HG03457 (cell line): ENCODE measurements around the gene RPS6KC1.
"Not testable (repeated sequence)": the region's sequence is repeated elsewhere in the genome, so short reads cannot be mapped to it uniquely, and the experiment has no call there.

ENCODE experiments used
- ATAC-seq: cut with Tn5 transposase; IDR thresholded peaks from one replicate; pipeline ENCODE4 v1.9.1; 2021; ENCODE audit warnings: moderate number of reproducible peaks; ENCODE audit not compliant: unreplicated experiment

RPS6KC1 gene

GRCh38 chr1:213054142-213054541 is 3.1 kb downstream of the RPS6KC1 start:
- no peak for ATAC-seq

DNA sequence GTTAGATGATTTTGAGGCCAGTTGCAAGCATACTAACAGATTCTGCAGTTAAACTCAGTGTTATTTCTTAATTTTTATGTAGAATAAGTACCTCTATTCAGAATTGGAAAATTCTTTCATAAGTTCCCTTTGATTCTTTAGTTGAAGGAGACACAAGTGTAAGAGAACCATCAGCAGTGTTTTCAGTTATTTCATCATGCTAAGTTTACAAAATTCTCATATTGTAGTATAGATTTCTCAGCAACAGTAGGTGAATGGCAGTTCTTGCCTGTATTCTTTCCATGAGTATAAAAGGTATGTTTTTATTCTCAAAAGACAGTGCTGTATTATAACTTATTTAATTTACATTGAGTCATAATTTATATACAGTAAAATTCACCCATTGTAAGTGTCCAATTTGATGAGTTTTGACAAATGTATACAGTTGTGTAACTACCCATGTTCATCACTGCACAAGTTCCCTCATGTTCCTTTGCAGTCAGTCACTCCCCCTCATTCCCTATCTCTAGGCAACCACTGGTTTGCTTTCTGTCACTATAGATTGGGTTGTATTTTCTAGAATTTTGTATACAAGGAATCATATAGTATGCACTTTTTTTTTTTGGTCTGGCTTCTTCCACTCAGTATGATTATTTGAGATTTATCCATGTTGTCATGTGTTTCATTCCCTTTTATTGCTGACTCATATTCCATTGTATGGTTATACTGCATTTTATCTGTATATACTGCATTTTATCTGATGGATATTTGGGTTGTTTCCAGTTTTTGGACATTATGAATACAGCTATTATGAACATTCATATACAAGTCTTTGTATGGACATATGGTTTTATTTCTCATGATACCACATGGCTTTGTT is 3.9 kb downstream of the RPS6KC1 start:
- no peak for ATAC-seq

- ATAC-seq: no peak
These were observed 4.7 kb downstream of the RPS6KC1 start for GRCh38 chr1:213055767-213056166.

- no peak for ATAC-seq
These were observed 6.4 kb downstream of the RPS6KC1 start for GRCh38 chr1:213057264-213058059.

DNA sequence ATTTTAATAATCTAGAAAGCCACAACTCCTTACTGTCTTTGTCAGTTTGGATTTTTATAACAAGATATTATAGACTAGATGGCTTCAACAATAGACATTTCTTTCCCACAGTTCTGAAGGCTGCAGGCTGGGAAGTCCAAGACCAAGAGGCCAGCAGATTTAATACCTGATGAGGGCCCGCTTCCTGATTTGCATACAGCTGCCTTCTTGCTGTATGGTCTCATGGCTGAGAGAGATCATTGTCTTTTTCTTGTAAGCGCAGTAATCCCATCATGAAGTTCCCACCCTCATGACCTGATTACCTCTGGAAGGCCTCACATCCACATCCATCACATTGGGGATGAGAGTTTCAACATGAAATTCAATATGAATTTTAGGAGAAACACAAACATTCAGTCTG is 9.8 kb downstream of the RPS6KC1 start:
- no peak for ATAC-seq

GRCh38 chr1:213061263-213061662 is 10.2 kb downstream of the RPS6KC1 start:
- ATAC-seq: no peak

DNA sequence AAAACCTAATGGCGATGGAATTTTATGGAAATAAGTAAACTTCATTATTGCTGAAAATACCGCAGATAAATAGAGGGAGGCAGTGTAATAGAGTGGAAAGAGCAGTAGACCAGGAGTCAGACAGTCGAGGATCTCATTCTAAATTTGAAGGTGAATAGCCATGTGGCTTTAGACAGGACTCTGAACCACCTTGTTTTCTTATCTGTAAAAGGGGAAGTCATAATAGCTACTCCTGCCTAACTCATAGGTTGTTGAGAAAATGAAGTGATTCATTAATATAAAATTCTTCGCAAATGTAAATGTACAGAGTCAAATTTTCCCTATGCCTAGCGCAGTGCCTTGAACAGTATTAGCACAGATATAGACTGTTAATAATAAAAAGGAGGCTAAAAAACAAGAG is 14.8 kb downstream of the RPS6KC1 start:
- ATAC-seq: no peak

DNA sequence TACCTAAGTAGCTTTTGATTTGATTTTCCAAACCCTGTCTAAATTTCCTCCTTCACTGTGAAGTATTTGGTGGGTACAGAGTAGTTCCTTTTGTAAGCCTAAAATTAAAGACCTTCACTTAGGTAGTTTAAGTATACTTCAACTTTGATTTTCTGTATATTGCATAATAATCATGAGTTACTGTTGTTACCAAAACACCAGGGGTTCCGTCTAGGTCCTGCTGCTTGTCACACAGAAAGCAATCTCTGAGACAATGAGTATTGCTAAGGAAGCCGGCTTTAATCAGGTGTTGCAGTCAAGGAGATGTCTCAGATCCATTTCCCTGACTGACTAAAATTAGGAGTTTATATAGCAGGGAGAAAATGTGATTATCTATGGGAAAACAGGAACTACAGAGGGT is 15.3 kb downstream of the RPS6KC1 start:
- no peak for ATAC-seq

DNA sequence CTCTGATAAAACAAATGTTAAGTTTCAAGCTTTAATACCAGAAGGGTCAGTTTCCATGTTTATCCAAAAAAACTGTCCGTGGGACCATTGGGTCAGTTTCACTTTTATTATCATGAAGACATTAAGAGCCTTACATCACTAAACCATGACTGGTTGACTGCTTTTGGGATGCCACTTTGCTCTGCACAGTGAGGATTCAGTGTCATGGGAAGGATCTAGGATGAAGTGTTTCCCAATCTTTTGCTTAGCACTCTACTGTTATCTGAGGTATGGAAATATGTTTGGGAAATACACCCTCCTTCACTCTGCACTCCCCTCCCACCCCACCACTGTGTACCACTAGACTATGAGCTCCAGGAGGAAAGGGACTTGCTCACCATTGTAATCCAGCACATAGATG is 16.3 kb downstream of the RPS6KC1 start:
- no peak for ATAC-seq

DNA sequence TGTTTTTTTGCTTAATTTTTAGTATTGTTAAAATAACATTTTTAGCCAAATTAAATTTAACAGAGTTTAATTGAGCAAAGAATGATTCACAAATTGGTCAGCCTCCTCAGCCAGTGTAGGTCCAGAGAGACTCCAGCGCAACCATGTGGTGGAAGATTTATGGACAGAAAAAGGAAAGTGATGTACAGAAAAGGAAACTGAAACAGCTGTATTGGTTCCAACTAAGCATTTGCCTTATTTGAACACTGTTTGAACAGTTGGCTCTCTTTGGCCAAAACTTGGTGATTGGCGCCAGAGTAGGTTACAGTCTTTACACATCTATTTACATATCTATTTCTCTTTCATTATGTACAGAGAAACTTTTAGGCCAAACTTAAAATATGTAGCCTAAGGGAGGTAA is 19.4 kb downstream of the RPS6KC1 start:
- peak; percentile 91 for ATAC-seq

DNA sequence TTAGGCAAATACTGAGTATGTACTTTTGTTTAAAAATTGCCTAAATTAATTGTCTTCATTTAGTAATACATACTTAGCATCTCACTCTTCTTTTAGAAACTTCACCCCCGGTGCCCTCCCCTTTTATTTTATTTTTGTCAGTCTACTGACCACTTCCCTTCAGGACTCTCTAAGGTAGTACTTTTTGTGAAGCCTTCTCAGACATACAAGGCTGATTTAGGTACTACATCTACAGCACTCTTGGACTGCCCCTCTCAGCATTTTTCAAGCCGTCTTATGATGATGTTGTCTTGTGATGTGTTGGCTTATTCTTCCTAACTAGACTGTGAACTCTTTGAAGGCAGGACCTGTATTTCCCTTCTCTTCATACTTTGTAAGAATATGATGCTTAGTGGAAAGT is 24.7 kb downstream of the RPS6KC1 start:
- ATAC-seq: no peak

GRCh38 chr1:213082420-213083111 is 31.5 kb downstream of the RPS6KC1 start:
- no peak for ATAC-seq

GRCh38 chr1:213083112-213083445 is 32.0 kb downstream of the RPS6KC1 start:
- no peak for ATAC-seq

- no peak for ATAC-seq
These were observed 36.9 kb downstream of the RPS6KC1 start for GRCh38 chr1:213087911-213088310.

GRCh38 chr1:213089924-213090677 is 39.1 kb downstream of the RPS6KC1 start:
- no peak for ATAC-seq

- ATAC-seq: no peak
These were observed 43.4 kb downstream of the RPS6KC1 start for GRCh38 chr1:213094446-213094845.

GRCh38 chr1:213095467-213095866 is 44.4 kb downstream of the RPS6KC1 start:
- no peak for ATAC-seq

- no peak for ATAC-seq
These were observed 48.8 kb downstream of the RPS6KC1 start for GRCh38 chr1:213099682-213100399.

DNA sequence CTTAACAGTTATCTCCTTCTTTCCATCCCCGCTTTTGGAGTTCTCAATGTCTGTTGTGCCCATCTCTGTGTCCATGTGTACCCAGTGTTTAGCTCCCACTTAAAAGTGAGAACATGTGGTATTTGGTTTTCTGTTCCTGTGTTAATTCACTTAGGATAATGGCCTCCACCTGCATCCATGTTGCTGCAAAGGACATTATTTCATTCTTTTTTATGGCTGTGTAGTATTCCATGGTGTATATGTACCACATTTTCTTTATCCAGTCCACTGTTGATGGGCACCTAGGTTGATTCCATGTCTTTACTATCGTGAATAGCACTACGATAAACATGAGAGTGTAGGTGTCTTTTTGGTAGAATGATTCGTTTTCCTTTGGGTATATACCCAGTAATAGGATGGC is 49.5 kb downstream of the RPS6KC1 start:
- not testable (repeated sequence) for ATAC-seq
